HCT116 (cell line): ENCODE data around the gene ITIH4. TPM values are rescaled to one million over a fixed set of nuclear protein-coding genes. Genes with fewer than 3 reads are reported as not detected.

Experiments used
- ATAC-seq: fragments of 200-7000 bp; cut with Tn5 transposase; 2 replicates; pipeline ENCODE4 v1.9.1; 2020; ENCODE audit warnings: mild to moderate bottlenecking, moderate library complexity
- BruUV-seq: library from RNA; stranded (reverse); fragments of 400-500 nt; replicated peaks from 2 replicates; lab custom pipeline; 2021; lab: Mats Ljungman, UMichigan
- CTCF ChIA-PET: fragments of 300-600 bp; sonication (Branson Sonifier 250); formaldehyde crosslinking; loops from one replicate; lab custom pipeline; 2021; ENCODE audit warnings: antibody characterized with exemption; lab: Charles Lee
- POLR2A ChIA-PET: fragments of 300-600, 350-600 bp; sonication (Branson Sonifier 250); formaldehyde crosslinking; loops from one replicate; lab custom pipeline; 2021; ENCODE audit warnings: antibody characterized with exemption; lab: Charles Lee
- RAD21 ChIA-PET, 2 experiments: fragments of 300-600 bp; sonication (Branson Sonifier 250); formaldehyde crosslinking; loops; one replicate each; lab custom pipeline; 2023; ENCODE audit warnings: low total read pairs in 2 of 2; ENCODE audit not compliant: uncharacterized antibody in 2 of 2, unreplicated experiment in 2 of 2, low non-redundant PET in 1 of 2; lab: Charles Lee
- DNase-seq: peaks from one replicate; pipeline ENCODE4 v3.0.0-alpha.2; 2010; ENCODE audit warnings: low read depth, low spot score
- H2AFZ ChIP-seq: fragments of 200-600 bp; shearing (Covaris generic), sonication (generic); 2 replicates; pipeline ENCODE4 v1.6.1; 2017; ENCODE audit warnings: low read depth, mixed run types, mixed read lengths, antibody characterized with exemption, low read length; ENCODE audit not compliant: poor library complexity, severe bottlenecking
- H3K27ac ChIP-seq: 2 replicates; pipeline ENCODE4 v1.5.1; 2012; ENCODE audit warnings: low read depth, low read length
- H3K27me3 ChIP-seq: fragments of 200-600 bp; sonication (generic); 2 replicates; pipeline ENCODE4 v1.6.1; 2016; ENCODE audit warnings: mixed run types, low read length, mixed read lengths; ENCODE audit not compliant: insufficient read depth
- H3K36me3 ChIP-seq, 2 experiments: fragments of 200-500 bp in 1 of 2; fragments of 200-600 bp in 1 of 2; sonication (Bioruptor generic) in 1 of 2; sonication (generic) in 1 of 2; 2 replicates each; pipeline versions ENCODE4 v1.5.1 to v1.6.1; 2014 to 2016; ENCODE audit warnings: low read length in 2 of 2, inconsistent platforms in 1 of 2, mixed read lengths in 1 of 2, mixed run types in 1 of 2; ENCODE audit not compliant: insufficient read depth in 2 of 2, control insufficient read depth in 1 of 2
- H3K4me1 ChIP-seq, 2 experiments: fragments of 200-600 bp in 1 of 2; sonication (generic) in 1 of 2; 2 replicates each; pipeline versions ENCODE4 v1.5.1 to v1.6.1; 2012 to 2017; ENCODE audit warnings: low read length in 2 of 2, inconsistent platforms in 1 of 2, mild to moderate bottlenecking in 1 of 2, mixed read lengths in 1 of 2, mixed run types in 1 of 2, moderate library complexity in 1 of 2; ENCODE audit not compliant: insufficient read depth in 2 of 2, control insufficient read depth in 1 of 2
- H3K4me2 ChIP-seq: fragments of 200-600 bp; sonication (generic); 2 replicates; pipeline ENCODE4 v1.6.1; 2017; ENCODE audit warnings: mixed run types, low read length, mixed read lengths
- H3K4me3 ChIP-seq, 2 experiments: fragments of 200-600 bp in 1 of 2; sonication (generic) in 1 of 2; replicated peaks in 1 of 2; 2 replicates each; pipeline ENCODE4 v1.5.1; 2011 to 2016; ENCODE audit warnings: low read length in 2 of 2, control low read depth in 1 of 2, low read depth in 1 of 2, mild to moderate bottlenecking in 1 of 2, mixed read lengths in 1 of 2, mixed run types in 1 of 2
- H3K79me2 ChIP-seq: fragments of 200-600 bp; sonication (generic); 2 replicates; pipeline ENCODE4 v1.6.1; 2017; ENCODE audit warnings: mild to moderate bottlenecking, mixed run types, low read length, moderate library complexity, mixed read lengths; ENCODE audit not compliant: insufficient read depth
- H3K9ac ChIP-seq: fragments of 200-600 bp; sonication (generic); 2 replicates; pipeline ENCODE4 v1.6.1; 2016; ENCODE audit warnings: low read length, mixed read lengths
- H3K9me2 ChIP-seq: fragments of 200-600 bp; sonication (generic), shearing (Covaris generic); 2 replicates; pipeline ENCODE4 v1.6.1; 2017; ENCODE audit warnings: mixed run types, mild to moderate bottlenecking, moderate library complexity; ENCODE audit not compliant: insufficient read depth
- H3K9me3 ChIP-seq, 2 experiments: fragments of 200-500 bp in 1 of 2; fragments of 200-600 bp in 1 of 2; sonication (Bioruptor generic) in 1 of 2; sonication (generic) in 1 of 2; 2 replicates each; pipeline ENCODE4 v1.6.1; 2014 to 2017; ENCODE audit warnings: low read length in 2 of 2, mixed read lengths in 2 of 2, inconsistent platforms in 1 of 2, low read depth in 1 of 2, mild to moderate bottlenecking in 1 of 2, mixed run types in 1 of 2, moderate library complexity in 1 of 2; ENCODE audit not compliant: control insufficient read depth in 1 of 2, insufficient read depth in 1 of 2
- H4K20me1 ChIP-seq: fragments of 200-600 bp; sonication (generic), shearing (Covaris generic); 2 replicates; pipeline ENCODE4 v1.6.1; 2017; ENCODE audit warnings: mixed run types, mild to moderate bottlenecking, moderate library complexity; ENCODE audit not compliant: insufficient read depth
- CBX3 ChIP-seq: IDR thresholded peaks from 2 replicates; pipeline ENCODE4 v1.6.1; 2012; ENCODE audit warnings: low read depth
- CEBPB ChIP-seq: IDR thresholded peaks from 2 replicates; pipeline ENCODE4 v1.6.1; 2012; ENCODE audit warnings: low read depth
- EGR1 ChIP-seq: IDR thresholded peaks from 2 replicates; pipeline ENCODE4 v1.6.1; 2012; ENCODE audit warnings: low read depth
- ELF1 ChIP-seq: IDR thresholded peaks from 2 replicates; pipeline ENCODE4 v1.6.1; 2012; ENCODE audit warnings: low read depth, borderline replicate concordance
- EZH2 ChIP-seq: fragments of 200-600 bp; sonication (generic); IDR thresholded peaks from 2 replicates; pipeline ENCODE4 v1.6.1; 2017; ENCODE audit warnings: antibody characterized with exemption, mixed run types
- EZH2phosphoT487 ChIP-seq: fragments of 200-600 bp; IDR thresholded peaks from 2 replicates; pipeline ENCODE4 v1.6.1; 2018; ENCODE audit warnings: antibody characterized with exemption, borderline replicate concordance
- JUND ChIP-seq: IDR thresholded peaks from 2 replicates; pipeline ENCODE4 v1.6.1; 2012
- POLR2A ChIP-seq: IDR thresholded peaks from 2 replicates; pipeline ENCODE4 v1.7.0; 2011; ENCODE audit warnings: borderline replicate concordance; ENCODE audit not compliant: insufficient read depth, insufficient read length; ENCODE audit errors: extremely low read depth
- POLR2AphosphoS5 ChIP-seq: IDR thresholded peaks from 2 replicates; pipeline ENCODE4 v1.6.1; 2011; ENCODE audit warnings: mild to moderate bottlenecking, low read depth, low read length, moderate library complexity
- RAD21 ChIP-seq: IDR thresholded peaks from 2 replicates; pipeline ENCODE4 v1.6.1; 2012; ENCODE audit warnings: low read depth, mild to moderate bottlenecking
- SIN3A ChIP-seq: IDR thresholded peaks from 2 replicates; pipeline ENCODE4 v1.6.1; 2012; ENCODE audit warnings: low read depth
- SP1 ChIP-seq: IDR thresholded peaks from 2 replicates; pipeline ENCODE4 v1.6.1; 2012; ENCODE audit warnings: low read depth
- SRF ChIP-seq: IDR thresholded peaks from 2 replicates; pipeline ENCODE4 v1.6.1; 2012; ENCODE audit warnings: low read depth
- TCF7L2 ChIP-seq: IDR thresholded peaks from 2 replicates; pipeline ENCODE4 v1.7.0; 2011; ENCODE audit warnings: borderline replicate concordance, inconsistent platforms; ENCODE audit not compliant: insufficient read depth, insufficient read length; ENCODE audit errors: extremely low read depth
- ZNF274 ChIP-seq: fragments of 200-500 bp; sonication (Bioruptor generic); IDR thresholded peaks from 2 replicates; pipeline ENCODE4 v1.6.1; 2014; ENCODE audit warnings: mild to moderate bottlenecking, low read depth, low read length, inconsistent platforms
- intact Hi-C: fragments of 100-400 bp; cut with micrococcal nuclease; formaldehyde crosslinking; loops from 2 replicates; pipeline ENCODE4 v1.10.0; 2022
- total RNA-seq: library from RNA; stranded (reverse); gene quantifications from one replicate; pipeline ENCODE4 v1.2.1, GENCODE V29; 2021; ENCODE audit not compliant: unreplicated experiment
- TF ChIP-seq, protein P1 (sequence below): IDR thresholded peaks from 2 replicates; pipeline ENCODE4 v1.6.1; 2011; ENCODE audit warnings: mild to moderate bottlenecking, low read length, moderate library complexity; ENCODE audit not compliant: insufficient replicate concordance; ENCODE audit errors: extremely low read depth
- TF ChIP-seq, protein P2 (sequence below): IDR thresholded peaks from 2 replicates; pipeline ENCODE4 v1.6.1; 2012
- TF ChIP-seq, protein P3 (sequence below): IDR thresholded peaks from 2 replicates; pipeline ENCODE4 v1.6.1; 2012; ENCODE audit warnings: low read depth
- TF ChIP-seq, protein P4 (sequence below): IDR thresholded peaks from 2 replicates; pipeline ENCODE4 v1.6.1; 2012
- TF ChIP-seq, protein P5 (sequence below), 3 experiments: fragments of 200-600 bp in 1 of 3; sonication (generic) in 1 of 3; IDR thresholded peaks in 2 of 3; conservative IDR thresholded peaks in 1 of 3; 2 replicates each; pipeline ENCODE4 v1.5.1; 2012 to 2017; ENCODE audit warnings: low read depth in 2 of 3, low read length in 2 of 3, antibody characterized with exemption in 1 of 3, borderline replicate concordance in 1 of 3, control low read depth in 1 of 3, mild to moderate bottlenecking in 1 of 3, mixed read lengths in 1 of 3, mixed run types in 1 of 3, moderate library complexity in 1 of 3; ENCODE audit not compliant: insufficient read depth in 1 of 3

Gene ITIH4
- total RNA-seq, 1 experiment from 2014 or later = 4.1 TPM

DNA sequence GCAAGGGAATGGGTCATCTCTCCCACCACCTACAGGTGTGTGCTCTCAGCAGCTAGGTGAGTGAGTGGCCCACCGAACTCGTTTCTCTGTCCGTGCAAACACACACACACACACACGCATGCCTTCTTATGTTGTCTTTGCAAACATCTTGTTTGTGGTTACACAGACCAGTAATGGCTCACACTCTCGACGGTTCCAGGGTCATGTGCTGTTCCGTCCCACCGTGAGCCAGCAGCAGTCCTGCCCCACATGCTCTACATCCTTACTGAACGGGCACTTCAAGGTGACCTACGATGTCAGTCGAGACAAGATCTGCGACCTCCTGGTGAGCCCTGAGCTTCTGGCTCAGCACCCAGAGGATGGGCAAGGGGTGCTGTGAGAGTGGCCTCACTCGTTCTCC, 48.7 kb downstream of the ITIH4 start:
- no peaks in the 10 kb centered on the region for H4K20me1 ChIP-seq
- H3K27ac ChIP-seq = no peak overlapping the region
- H3K9me2 ChIP-seq = no peaks in the 10 kb centered on the region
- H3K4me1 ChIP-seq = no peaks in the 10 kb centered on the region; a peak in 1 of 4 replicates
- ChIA-PET CTCF (no interaction called here), POLR2A (no interaction called here), RAD21 (no interaction called here)
- H3K79me2 ChIP-seq = no peaks in the 10 kb centered on the region
- H3K4me2 ChIP-seq = no peak overlapping the region
- no peak overlapping the region for H3K4me3 ChIP-seq
- H3K27me3 ChIP-seq = peaks cover 30% of the 10 kb centered on the region
- TF ChIP-seq EGR1 (no peak), ZNF274 (no peak), RAD21 (no peak), TCF7L2 (no peak), JUND (no peak), SIN3A (no peak), EZH2phosphoT487 (no peak), POLR2AphosphoS5 (no peak), SRF (no peak), POLR2A (no peak), CBX3 (no peak), ELF1 (no peak), EZH2 (no peak), SP1 (no peak), CEBPB (no peak)
- TF ChIP-seq, protein P1, sequence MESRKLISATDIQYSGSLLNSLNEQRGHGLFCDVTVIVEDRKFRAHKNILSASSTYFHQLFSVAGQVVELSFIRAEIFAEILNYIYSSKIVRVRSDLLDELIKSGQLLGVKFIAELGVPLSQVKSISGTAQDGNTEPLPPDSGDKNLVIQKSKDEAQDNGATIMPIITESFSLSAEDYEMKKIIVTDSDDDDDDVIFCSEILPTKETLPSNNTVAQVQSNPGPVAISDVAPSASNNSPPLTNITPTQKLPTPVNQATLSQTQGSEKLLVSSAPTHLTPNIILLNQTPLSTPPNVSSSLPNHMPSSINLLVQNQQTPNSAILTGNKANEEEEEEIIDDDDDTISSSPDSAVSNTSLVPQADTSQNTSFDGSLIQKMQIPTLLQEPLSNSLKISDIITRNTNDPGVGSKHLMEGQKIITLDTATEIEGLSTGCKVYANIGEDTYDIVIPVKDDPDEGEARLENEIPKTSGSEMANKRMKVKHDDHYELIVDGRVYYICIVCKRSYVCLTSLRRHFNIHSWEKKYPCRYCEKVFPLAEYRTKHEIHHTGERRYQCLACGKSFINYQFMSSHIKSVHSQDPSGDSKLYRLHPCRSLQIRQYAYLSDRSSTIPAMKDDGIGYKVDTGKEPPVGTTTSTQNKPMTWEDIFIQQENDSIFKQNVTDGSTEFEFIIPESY = no peak
- TF ChIP-seq, protein P2, sequence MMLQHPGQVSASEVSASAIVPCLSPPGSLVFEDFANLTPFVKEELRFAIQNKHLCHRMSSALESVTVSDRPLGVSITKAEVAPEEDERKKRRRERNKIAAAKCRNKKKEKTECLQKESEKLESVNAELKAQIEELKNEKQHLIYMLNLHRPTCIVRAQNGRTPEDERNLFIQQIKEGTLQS = no peak
- TF ChIP-seq, protein P3, sequence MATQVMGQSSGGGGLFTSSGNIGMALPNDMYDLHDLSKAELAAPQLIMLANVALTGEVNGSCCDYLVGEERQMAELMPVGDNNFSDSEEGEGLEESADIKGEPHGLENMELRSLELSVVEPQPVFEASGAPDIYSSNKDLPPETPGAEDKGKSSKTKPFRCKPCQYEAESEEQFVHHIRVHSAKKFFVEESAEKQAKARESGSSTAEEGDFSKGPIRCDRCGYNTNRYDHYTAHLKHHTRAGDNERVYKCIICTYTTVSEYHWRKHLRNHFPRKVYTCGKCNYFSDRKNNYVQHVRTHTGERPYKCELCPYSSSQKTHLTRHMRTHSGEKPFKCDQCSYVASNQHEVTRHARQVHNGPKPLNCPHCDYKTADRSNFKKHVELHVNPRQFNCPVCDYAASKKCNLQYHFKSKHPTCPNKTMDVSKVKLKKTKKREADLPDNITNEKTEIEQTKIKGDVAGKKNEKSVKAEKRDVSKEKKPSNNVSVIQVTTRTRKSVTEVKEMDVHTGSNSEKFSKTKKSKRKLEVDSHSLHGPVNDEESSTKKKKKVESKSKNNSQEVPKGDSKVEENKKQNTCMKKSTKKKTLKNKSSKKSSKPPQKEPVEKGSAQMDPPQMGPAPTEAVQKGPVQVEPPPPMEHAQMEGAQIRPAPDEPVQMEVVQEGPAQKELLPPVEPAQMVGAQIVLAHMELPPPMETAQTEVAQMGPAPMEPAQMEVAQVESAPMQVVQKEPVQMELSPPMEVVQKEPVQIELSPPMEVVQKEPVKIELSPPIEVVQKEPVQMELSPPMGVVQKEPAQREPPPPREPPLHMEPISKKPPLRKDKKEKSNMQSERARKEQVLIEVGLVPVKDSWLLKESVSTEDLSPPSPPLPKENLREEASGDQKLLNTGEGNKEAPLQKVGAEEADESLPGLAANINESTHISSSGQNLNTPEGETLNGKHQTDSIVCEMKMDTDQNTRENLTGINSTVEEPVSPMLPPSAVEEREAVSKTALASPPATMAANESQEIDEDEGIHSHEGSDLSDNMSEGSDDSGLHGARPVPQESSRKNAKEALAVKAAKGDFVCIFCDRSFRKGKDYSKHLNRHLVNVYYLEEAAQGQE = no peak
- TF ChIP-seq, protein P4, sequence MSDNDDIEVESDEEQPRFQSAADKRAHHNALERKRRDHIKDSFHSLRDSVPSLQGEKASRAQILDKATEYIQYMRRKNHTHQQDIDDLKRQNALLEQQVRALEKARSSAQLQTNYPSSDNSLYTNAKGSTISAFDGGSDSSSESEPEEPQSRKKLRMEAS = no peak
- TF ChIP-seq, protein P5, sequence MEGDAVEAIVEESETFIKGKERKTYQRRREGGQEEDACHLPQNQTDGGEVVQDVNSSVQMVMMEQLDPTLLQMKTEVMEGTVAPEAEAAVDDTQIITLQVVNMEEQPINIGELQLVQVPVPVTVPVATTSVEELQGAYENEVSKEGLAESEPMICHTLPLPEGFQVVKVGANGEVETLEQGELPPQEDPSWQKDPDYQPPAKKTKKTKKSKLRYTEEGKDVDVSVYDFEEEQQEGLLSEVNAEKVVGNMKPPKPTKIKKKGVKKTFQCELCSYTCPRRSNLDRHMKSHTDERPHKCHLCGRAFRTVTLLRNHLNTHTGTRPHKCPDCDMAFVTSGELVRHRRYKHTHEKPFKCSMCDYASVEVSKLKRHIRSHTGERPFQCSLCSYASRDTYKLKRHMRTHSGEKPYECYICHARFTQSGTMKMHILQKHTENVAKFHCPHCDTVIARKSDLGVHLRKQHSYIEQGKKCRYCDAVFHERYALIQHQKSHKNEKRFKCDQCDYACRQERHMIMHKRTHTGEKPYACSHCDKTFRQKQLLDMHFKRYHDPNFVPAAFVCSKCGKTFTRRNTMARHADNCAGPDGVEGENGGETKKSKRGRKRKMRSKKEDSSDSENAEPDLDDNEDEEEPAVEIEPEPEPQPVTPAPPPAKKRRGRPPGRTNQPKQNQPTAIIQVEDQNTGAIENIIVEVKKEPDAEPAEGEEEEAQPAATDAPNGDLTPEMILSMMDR (IDR thresholded peaks at IDR 0.05 in 2 of 3, conservative IDR thresholded peaks at IDR 0.05 in 1 of 3; ENCODE audit: borderline replicate concordance in 1 of 3, insufficient read depth in 1 of 3, low read depth in 2 of 3, low read length in 2 of 3) = no peak
- H3K9ac ChIP-seq = no peak overlapping the region
- H2AFZ ChIP-seq = no peak overlapping the region
- H3K36me3 ChIP-seq = no peaks in the 10 kb centered on the region
- H3K9me3 ChIP-seq = no peaks in the 10 kb centered on the region
- ATAC-seq (no peak), DNase-seq (no peak)
- intact Hi-C loops = no loop called here
- BruUV-seq = no TSS peak
